Epithelial cell of esophagus (primary cell): ENCODE data around the gene ZNF518B.

Experiments used
- DNase-seq: peaks from one replicate; pipeline ENCODE4 v3.0.0; 2010; ENCODE audit warnings: low read depth
- H3K4me3 ChIP-seq: 2 replicates; pipeline ENCODE4 v1.5.1; 2011; ENCODE audit warnings: mild to moderate bottlenecking, low read length, control low read depth
- CTCF ChIP-seq: IDR thresholded peaks from 2 replicates; pipeline ENCODE4 v1.5.1; 2011; ENCODE audit warnings: low read depth, mild to moderate bottlenecking, low read length, control low read depth, inconsistent platforms; ENCODE audit not compliant: insufficient read depth; ENCODE audit errors: missing control alignments

Gene ZNF518B

DNA sequence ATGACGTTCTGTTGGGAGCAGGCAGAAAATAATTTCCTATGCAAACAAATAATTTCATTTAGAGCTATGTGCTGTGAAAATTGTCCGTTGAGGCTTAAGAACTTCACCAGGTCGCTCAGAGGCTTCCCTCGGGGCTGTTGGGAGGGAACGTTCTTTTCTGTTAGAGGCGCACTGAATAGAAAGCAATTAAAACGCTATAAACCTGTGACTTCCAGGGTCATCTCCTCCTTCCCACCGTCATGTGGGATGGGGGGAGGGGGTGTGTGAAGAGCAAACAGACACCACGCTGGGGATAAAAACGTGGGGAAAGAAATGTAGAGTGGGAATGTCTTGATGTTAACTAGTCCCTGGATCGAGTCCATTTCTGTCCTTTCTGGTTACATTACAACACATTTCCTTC, 35.2 kb upstream of the ZNF518B start:
- H3K4me3 ChIP-seq: no peak overlapping the region
- no peak for DNase-seq
- TF ChIP-seq CTCF: no peak

DNA sequence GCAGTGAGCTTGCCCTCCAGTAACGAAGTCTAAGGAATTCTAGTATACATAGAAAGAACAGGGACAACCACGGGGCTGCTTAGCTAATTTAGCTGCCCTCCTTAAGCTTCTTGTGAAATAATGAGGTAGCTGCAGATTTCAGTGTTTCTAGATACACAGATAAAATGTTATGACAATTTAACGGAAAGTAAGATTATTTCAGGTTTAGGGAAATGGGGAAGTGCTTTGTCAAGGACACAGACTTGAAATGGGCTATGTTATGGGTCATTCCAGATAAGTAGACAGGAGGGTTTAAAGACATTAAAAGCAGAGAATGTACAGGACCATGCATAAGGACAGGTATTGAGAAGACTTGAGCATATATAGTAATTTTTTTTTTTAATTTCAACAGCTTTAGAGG, 34.2 kb upstream of the ZNF518B start:
- H3K4me3 ChIP-seq: no peak overlapping the region
- DNase-seq: no peak
- no peak for TF ChIP-seq CTCF

DNA sequence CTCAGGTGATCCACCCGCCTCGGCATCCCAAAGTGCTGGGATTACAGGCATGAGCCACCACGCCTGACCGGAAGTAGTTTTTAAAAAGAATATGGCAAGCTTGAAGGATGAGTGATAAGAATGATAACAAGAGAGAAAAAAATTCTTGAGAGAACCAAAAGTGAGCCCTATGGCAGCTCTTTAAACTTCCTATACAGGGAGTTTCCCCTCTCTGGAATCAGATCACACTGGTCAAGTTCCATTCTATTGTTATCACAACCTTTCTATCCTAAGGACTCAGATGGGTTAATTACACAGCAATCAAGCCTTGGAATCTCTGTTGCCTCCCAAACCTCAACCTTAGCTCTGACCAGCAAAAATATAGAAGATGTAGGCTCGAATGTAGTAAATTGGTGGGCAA, 33.8 kb upstream of the ZNF518B start:
- no peak overlapping the region for H3K4me3 ChIP-seq
- no peak for DNase-seq
- TF ChIP-seq CTCF: no peak

GRCh38 chr4:10482913-10483312, 25.7 kb upstream of the ZNF518B start:
- no peak for TF ChIP-seq CTCF
- H3K4me3 ChIP-seq: no peak overlapping the region
- DNase-seq: no peak

DNA sequence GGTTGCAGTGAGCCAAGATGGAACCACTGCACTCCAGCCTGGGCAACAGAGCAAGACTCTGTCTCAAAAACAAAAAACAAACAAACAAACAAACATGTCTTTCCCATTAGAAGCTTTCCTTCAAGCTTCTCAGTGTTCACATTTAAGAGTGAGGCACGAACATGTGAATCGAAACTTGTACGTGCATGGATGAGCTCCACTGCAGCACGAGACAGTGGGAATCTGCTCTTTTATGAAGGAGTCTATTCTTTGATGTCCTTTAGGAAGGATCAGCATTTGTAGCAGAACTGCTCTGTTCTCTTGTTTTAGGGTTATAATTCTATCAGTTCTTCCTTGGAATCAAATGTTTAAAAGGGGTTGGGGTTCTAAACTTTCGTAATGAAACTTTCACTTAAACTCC, 23.4 kb upstream of the ZNF518B start:
- TF ChIP-seq CTCF: no peak
- no peak for DNase-seq
- no peak overlapping the region for H3K4me3 ChIP-seq

DNA sequence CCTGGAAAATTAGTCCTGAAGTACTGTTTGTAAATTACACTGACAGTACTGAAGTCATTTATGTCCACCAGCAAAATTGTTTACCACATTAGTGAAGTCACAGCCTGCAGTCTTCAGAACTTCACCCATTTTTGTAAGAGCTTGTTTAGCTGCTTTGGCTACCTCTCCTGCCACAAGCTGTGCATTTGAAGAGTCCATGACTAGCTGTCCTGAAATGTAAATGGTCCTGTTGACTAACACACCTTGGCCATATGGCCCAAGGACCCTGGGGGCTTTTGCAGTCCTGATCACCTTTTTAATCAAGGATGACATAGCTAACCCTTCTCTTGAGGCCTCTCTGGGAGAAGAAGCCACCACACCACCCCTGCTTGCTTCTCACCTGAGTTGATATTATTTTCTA, 21.4 kb upstream of the ZNF518B start:
- TF ChIP-seq CTCF: no peak
- no peak for DNase-seq
- H3K4me3 ChIP-seq: no peak overlapping the region

DNA sequence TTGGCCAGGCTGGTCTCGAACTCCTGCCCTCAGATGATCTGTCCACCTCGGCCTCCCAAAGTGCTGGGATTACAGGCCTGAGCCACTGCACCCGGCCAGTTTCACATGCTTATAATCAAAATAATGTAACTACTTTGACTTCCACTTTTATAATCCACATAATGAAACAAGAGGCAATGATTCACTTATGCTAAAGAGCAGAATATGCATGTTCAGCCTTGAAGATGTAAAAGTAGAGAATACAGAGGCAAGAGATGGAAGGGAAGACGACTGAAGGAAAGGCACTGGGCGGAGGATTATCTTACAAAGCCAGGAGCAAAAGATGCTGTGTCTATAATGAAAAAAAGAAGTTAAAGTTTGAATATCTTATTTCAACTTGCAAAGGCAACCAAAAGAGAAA, 13.3 kb upstream of the ZNF518B start:
- no peak for TF ChIP-seq CTCF
- no peak for DNase-seq
- no peak overlapping the region for H3K4me3 ChIP-seq
